GM23338 (cell line): Measurements from ENCODE around the gene NPB. TPM values are rescaled to one million over a fixed set of nuclear protein-coding genes. Genes with fewer than 3 reads are reported as not detected.

ENCODE experiments used
- ATAC-seq: fragments of 200-7000 bp; cut with Tn5 transposase; 3 replicates; pipeline ENCODE4 v1.9.1; 2020
- DNase-seq: peaks from one replicate; pipeline ENCODE4 v3.0.0-alpha.2; 2015; ENCODE audit warnings: low spot score
- H2AFZ ChIP-seq: fragments of 200-600 bp; sonication (generic); 2 replicates; pipeline ENCODE4 v1.8.0; 2016; ENCODE audit warnings: antibody characterized with exemption, mild to moderate bottlenecking, moderate library complexity
- H3F3A ChIP-seq: fragments of 200-600 bp; sonication (generic); replicated peaks from 2 replicates; pipeline ENCODE4 v1.8.0; 2017; ENCODE audit warnings: antibody characterized with exemption, mixed run types, low read depth
- H3K27ac ChIP-seq: fragments of 200-600 bp; sonication (generic); 2 replicates; pipeline ENCODE4 v1.6.1; 2016; ENCODE audit warnings: low read depth
- H3K27me3 ChIP-seq: fragments of 200-600 bp; sonication (generic); 2 replicates; pipeline ENCODE4 v1.8.0; 2016; ENCODE audit warnings: mild to moderate bottlenecking, mixed run types, moderate library complexity; ENCODE audit not compliant: insufficient read depth
- H3K36me3 ChIP-seq: fragments of 200-600 bp; sonication (generic); 2 replicates; pipeline ENCODE4 v1.8.0; 2016; ENCODE audit warnings: mild to moderate bottlenecking; ENCODE audit not compliant: insufficient read depth
- H3K4me1 ChIP-seq: fragments of 200-600 bp; sonication (generic); 2 replicates; pipeline ENCODE4 v1.8.0; 2016; ENCODE audit warnings: mild to moderate bottlenecking, moderate library complexity; ENCODE audit not compliant: insufficient read depth
- H3K4me2 ChIP-seq: fragments of 200-600 bp; sonication (generic); 2 replicates; pipeline ENCODE4 v1.7.1; 2017; ENCODE audit warnings: mixed run types
- H3K4me3 ChIP-seq: fragments of 200-600 bp; sonication (generic); 2 replicates; pipeline ENCODE4 v1.6.1; 2016; ENCODE audit warnings: mixed run types
- H3K79me2 ChIP-seq: fragments of 200-600 bp; sonication (generic); replicated peaks from 2 replicates; pipeline ENCODE4 v1.8.0; 2017; ENCODE audit warnings: mild to moderate bottlenecking; ENCODE audit not compliant: insufficient read depth
- H3K9me2 ChIP-seq: fragments of 200-600 bp; sonication (generic); 2 replicates; pipeline ENCODE4 v1.8.0; 2017; ENCODE audit not compliant: insufficient read depth
- H4K20me1 ChIP-seq: fragments of 200-600 bp; sonication (generic); replicated peaks from 2 replicates; pipeline ENCODE4 v1.8.0; 2017; ENCODE audit warnings: mild to moderate bottlenecking; ENCODE audit not compliant: insufficient read depth
- H3K27ac Mint-ChIP-seq: 2 replicates; pipeline ENCODE4 v1.8.0; 2020; ENCODE audit warnings: inconsistent platforms, mild to moderate bottlenecking, moderate library complexity, mixed read lengths
- H3K27me3 Mint-ChIP-seq: 3 replicates; pipeline ENCODE4 v1.8.0; 2022; ENCODE audit warnings: low read depth, mild to moderate bottlenecking, moderate library complexity, mixed read lengths, inconsistent platforms; ENCODE audit not compliant: insufficient read depth, poor library complexity
- H3K36me3 Mint-ChIP-seq: 3 replicates; pipeline ENCODE4 v1.8.0; 2021; ENCODE audit warnings: low read depth, mild to moderate bottlenecking, inconsistent platforms, moderate library complexity, mixed read lengths
- H3K4me1 Mint-ChIP-seq: 3 replicates; pipeline ENCODE4 v1.8.0; 2020; ENCODE audit warnings: mild to moderate bottlenecking, inconsistent platforms, mixed read lengths
- H3K4me3 Mint-ChIP-seq: 3 replicates; pipeline ENCODE4 v1.8.0; 2021; ENCODE audit warnings: moderate library complexity, mild to moderate bottlenecking, inconsistent platforms, mixed read lengths
- H3K9me3 Mint-ChIP-seq: 3 replicates; pipeline ENCODE4 v1.8.0; 2020; ENCODE audit warnings: moderate library complexity, mild to moderate bottlenecking, inconsistent platforms, mixed read lengths
- CREB1 ChIP-seq: fragments of 250-450 bp; sonication (Bioruptor Pico); IDR thresholded peaks from 2 replicates; pipeline ENCODE4 v1.5.0; 2020; ENCODE audit warnings: low read depth, mild to moderate bottlenecking, moderate library complexity
- EZH2 ChIP-seq: fragments of 200-600 bp; sonication (generic); IDR thresholded peaks from one replicate; pipeline ENCODE4 v1.8.0; 2017; ENCODE audit warnings: antibody characterized with exemption, mild to moderate bottlenecking, low read depth; ENCODE audit not compliant: unreplicated experiment
- EZH2phosphoT487 ChIP-seq: fragments of 200-600 bp; sonication (generic); IDR thresholded peaks from one replicate; pipeline ENCODE4 v1.8.1; 2018; ENCODE audit warnings: antibody characterized with exemption; ENCODE audit not compliant: unreplicated experiment
- JUNB ChIP-seq: IDR thresholded peaks from one replicate; pipeline ENCODE4 v1.6.1; 2016; ENCODE audit warnings: antibody characterized with exemption; ENCODE audit not compliant: unreplicated experiment
- POLR2AphosphoS5 ChIP-seq: IDR thresholded peaks from 2 replicates; pipeline ENCODE4 v1.6.1; 2016; ENCODE audit warnings: antibody characterized with exemption, low read depth
- STAT1 ChIP-seq: IDR thresholded peaks from one replicate; pipeline ENCODE4 v1.6.1; 2016; ENCODE audit warnings: antibody characterized with exemption; ENCODE audit not compliant: unreplicated experiment
- ZNF114 ChIP-seq: fragments of 250-450 bp; sonication (Bioruptor Pico); IDR thresholded peaks from 2 replicates; pipeline ENCODE4 v1.5.0; 2020; ENCODE audit warnings: mild to moderate bottlenecking, moderate library complexity
- ZNF331 ChIP-seq: fragments of 250-450 bp; sonication (Bioruptor Pico); IDR thresholded peaks from 2 replicates; pipeline ENCODE4 v1.5.0; 2020; ENCODE audit warnings: low read depth, mild to moderate bottlenecking, moderate library complexity
- polyA plus RNA-seq: library from polyadenylated mRNA; unstranded; fragments of >200 nt; fragmentation: Nextera tagmentation; extraction: Ambion mirVana; gene quantifications from 2 replicates; pipeline ENCODE4 v1.2.1, GENCODE V29; 2016
- total RNA-seq: library from RNA; depleted of rRNA; stranded (reverse); fragments of >200 nt; shearing (Covaris generic); gene quantifications from 2 replicates; pipeline ENCODE4 v1.2.3, GENCODE V29; 2014
- TF ChIP-seq, protein P1 (sequence below), 2 experiments: fragments of 200-600 bp in 1 of 2; sonication (generic) in 1 of 2; conservative IDR thresholded peaks; 2 replicates each; pipeline versions ENCODE4 v1.5.1 to v1.6.1; 2016 to 2017; ENCODE audit warnings: antibody characterized with exemption in 2 of 2, low read depth in 2 of 2, mild to moderate bottlenecking in 2 of 2, moderate library complexity in 1 of 2
- TF ChIP-seq, protein P2 (sequence below): fragments of 250-450 bp; sonication (Bioruptor Pico); IDR thresholded peaks from 2 replicates; pipeline ENCODE4 v1.5.0; 2020; ENCODE audit warnings: mild to moderate bottlenecking, moderate library complexity
- TF ChIP-seq, protein P3 (sequence below): IDR thresholded peaks from one replicate; pipeline ENCODE4 v1.6.1; 2018; ENCODE audit warnings: antibody characterized with exemption; ENCODE audit not compliant: unreplicated experiment

Gene NPB
- total and polyA plus RNA-seq, 2 experiments from 2014 or later: 3.6 to 3.8 TPM

DNA sequence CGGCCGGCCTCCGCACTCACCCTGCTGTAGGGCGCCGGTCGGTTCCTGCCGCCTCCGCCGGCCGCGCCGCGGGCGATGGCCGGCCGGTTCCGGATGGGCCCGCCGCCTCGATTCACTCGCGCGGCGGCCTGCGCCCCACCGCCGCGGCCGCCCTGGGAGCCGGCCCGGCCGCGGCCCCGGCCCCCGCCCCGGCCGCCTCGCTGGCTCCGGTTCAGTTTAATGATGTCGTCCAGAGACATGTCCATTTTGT lies 10.8 kb upstream of the NPB start:
- no peak for ATAC-seq
- H3K9me3 Mint-ChIP-seq: no peaks in the 10 kb centered on the region
- H3K27ac ChIP-seq: no peak overlapping the region

DNA sequence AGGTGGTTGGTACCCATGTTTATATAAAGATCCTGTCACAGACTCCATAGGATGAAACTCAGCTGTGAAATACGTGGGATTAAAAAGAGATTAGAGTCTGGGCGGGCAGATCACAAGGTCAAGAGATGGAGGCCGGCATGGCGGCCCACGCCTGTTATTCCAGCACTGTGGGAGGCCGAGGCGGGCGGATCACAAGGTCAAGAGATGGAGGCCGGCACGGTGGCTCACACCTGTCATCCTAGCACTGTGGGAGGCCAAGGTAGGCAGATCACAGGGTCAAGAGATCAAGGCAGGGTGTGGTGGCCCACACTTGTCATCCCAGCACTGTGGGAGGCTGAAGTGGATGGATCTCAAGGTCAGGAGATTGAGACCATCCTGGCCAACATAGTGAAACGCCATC lies 6.6 kb upstream of the NPB start:
- no peak overlapping the region for H3K4me3 ChIP-seq
- H3K4me1 ChIP-seq: peaks cover under 1% of the 10 kb centered on the region; the same call in 1 of the 2 replicates
- no peak overlapping the region for H2AFZ ChIP-seq
- DNase-seq (no peak), ATAC-seq (no peak)
- H3K27me3 ChIP-seq: peaks cover under 1% of the 10 kb centered on the region; the same call in 1 of the 2 replicates
- H3K36me3 ChIP-seq: peaks cover 27% of the 10 kb centered on the region; the same call in 1 of the 2 replicates
- Mint-ChIP-seq H3K4me3 (no peak overlapping the region), H3K4me1 (no peaks in the 10 kb centered on the region; the same call in 2 of the 3 replicates), H3K9me3 (no peaks in the 10 kb centered on the region), H3K27ac (no peak overlapping the region), H3K36me3 (peaks cover 49% of the 10 kb centered on the region), H3K27me3 (peaks cover 22% of the 10 kb centered on the region)
- H3K4me2 ChIP-seq: no peak overlapping the region
- H3K9me2 ChIP-seq: no peaks in the 10 kb centered on the region
- peaks cover 5% of the 10 kb centered on the region for H3F3A ChIP-seq
- 0 out of 2 replicates have a peak, but pooled peaks cover 7% of the 10 kb centered on the region for H4K20me1 ChIP-seq
- H3K79me2 ChIP-seq: peaks cover 24% of the 10 kb centered on the region
- H3K27ac ChIP-seq: no peak overlapping the region
- TF ChIP-seq ZNF114 (CRISPR knock-in tag) (no peak), JUNB (no peak), STAT1 (no peak), CREB1 (CRISPR knock-in tag) (no peak), EZH2 (no peak), EZH2phosphoT487 (no peak), POLR2AphosphoS5 (no peak)
- TF ChIP-seq, protein P1, sequence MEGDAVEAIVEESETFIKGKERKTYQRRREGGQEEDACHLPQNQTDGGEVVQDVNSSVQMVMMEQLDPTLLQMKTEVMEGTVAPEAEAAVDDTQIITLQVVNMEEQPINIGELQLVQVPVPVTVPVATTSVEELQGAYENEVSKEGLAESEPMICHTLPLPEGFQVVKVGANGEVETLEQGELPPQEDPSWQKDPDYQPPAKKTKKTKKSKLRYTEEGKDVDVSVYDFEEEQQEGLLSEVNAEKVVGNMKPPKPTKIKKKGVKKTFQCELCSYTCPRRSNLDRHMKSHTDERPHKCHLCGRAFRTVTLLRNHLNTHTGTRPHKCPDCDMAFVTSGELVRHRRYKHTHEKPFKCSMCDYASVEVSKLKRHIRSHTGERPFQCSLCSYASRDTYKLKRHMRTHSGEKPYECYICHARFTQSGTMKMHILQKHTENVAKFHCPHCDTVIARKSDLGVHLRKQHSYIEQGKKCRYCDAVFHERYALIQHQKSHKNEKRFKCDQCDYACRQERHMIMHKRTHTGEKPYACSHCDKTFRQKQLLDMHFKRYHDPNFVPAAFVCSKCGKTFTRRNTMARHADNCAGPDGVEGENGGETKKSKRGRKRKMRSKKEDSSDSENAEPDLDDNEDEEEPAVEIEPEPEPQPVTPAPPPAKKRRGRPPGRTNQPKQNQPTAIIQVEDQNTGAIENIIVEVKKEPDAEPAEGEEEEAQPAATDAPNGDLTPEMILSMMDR (conservative IDR thresholded peaks at IDR 0.05; ENCODE audit: low read depth in 2 of 2): no peak
- TF ChIP-seq, protein P2, sequence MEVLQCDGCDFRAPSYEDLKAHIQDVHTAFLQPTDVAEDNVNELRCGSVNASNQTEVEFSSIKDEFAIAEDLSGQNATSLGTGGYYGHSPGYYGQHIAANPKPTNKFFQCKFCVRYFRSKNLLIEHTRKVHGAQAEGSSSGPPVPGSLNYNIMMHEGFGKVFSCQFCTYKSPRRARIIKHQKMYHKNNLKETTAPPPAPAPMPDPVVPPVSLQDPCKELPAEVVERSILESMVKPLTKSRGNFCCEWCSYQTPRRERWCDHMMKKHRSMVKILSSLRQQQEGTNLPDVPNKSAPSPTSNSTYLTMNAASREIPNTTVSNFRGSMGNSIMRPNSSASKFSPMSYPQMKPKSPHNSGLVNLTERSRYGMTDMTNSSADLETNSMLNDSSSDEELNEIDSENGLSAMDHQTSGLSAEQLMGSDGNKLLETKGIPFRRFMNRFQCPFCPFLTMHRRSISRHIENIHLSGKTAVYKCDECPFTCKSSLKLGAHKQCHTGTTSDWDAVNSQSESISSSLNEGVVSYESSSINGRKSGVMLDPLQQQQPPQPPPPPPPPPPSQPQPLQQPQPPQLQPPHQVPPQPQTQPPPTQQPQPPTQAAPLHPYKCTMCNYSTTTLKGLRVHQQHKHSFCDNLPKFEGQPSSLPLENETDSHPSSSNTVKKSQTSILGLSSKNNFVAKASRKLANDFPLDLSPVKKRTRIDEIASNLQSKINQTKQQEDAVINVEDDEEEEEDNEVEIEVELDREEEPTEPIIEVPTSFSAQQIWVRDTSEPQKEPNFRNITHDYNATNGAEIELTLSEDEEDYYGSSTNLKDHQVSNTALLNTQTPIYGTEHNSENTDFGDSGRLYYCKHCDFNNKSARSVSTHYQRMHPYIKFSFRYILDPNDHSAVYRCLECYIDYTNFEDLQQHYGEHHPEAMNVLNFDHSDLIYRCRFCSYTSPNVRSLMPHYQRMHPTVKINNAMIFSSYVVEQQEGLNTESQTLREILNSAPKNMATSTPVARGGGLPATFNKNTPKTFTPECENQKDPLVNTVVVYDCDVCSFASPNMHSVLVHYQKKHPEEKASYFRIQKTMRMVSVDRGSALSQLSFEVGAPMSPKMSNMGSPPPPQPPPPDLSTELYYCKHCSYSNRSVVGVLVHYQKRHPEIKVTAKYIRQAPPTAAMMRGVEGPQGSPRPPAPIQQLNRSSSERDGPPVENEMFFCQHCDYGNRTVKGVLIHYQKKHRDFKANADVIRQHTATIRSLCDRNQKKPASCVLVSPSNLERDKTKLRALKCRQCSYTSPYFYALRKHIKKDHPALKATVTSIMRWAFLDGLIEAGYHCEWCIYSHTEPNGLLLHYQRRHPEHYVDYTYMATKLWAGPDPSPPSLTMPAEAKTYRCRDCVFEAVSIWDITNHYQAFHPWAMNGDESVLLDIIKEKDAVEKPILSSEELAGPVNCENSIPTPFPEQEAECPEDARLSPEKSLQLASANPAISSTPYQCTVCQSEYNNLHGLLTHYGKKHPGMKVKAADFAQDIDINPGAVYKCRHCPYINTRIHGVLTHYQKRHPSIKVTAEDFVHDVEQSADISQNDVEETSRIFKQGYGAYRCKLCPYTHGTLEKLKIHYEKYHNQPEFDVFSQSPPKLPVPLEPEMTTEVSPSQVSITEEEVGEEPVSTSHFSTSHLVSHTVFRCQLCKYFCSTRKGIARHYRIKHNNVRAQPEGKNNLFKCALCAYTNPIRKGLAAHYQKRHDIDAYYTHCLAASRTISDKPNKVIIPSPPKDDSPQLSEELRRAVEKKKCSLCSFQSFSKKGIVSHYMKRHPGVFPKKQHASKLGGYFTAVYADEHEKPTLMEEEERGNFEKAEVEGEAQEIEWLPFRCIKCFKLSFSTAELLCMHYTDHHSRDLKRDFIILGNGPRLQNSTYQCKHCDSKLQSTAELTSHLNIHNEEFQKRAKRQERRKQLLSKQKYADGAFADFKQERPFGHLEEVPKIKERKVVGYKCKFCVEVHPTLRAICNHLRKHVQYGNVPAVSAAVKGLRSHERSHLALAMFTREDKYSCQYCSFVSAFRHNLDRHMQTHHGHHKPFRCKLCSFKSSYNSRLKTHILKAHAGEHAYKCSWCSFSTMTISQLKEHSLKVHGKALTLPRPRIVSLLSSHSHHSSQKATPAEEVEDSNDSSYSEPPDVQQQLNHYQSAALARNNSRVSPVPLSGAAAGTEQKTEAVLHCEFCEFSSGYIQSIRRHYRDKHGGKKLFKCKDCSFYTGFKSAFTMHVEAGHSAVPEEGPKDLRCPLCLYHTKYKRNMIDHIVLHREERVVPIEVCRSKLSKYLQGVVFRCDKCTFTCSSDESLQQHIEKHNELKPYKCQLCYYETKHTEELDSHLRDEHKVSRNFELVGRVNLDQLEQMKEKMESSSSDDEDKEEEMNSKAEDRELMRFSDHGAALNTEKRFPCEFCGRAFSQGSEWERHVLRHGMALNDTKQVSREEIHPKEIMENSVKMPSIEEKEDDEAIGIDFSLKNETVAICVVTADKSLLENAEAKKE (CRISPR knock-in tag): no peak
- TF ChIP-seq, protein P3, sequence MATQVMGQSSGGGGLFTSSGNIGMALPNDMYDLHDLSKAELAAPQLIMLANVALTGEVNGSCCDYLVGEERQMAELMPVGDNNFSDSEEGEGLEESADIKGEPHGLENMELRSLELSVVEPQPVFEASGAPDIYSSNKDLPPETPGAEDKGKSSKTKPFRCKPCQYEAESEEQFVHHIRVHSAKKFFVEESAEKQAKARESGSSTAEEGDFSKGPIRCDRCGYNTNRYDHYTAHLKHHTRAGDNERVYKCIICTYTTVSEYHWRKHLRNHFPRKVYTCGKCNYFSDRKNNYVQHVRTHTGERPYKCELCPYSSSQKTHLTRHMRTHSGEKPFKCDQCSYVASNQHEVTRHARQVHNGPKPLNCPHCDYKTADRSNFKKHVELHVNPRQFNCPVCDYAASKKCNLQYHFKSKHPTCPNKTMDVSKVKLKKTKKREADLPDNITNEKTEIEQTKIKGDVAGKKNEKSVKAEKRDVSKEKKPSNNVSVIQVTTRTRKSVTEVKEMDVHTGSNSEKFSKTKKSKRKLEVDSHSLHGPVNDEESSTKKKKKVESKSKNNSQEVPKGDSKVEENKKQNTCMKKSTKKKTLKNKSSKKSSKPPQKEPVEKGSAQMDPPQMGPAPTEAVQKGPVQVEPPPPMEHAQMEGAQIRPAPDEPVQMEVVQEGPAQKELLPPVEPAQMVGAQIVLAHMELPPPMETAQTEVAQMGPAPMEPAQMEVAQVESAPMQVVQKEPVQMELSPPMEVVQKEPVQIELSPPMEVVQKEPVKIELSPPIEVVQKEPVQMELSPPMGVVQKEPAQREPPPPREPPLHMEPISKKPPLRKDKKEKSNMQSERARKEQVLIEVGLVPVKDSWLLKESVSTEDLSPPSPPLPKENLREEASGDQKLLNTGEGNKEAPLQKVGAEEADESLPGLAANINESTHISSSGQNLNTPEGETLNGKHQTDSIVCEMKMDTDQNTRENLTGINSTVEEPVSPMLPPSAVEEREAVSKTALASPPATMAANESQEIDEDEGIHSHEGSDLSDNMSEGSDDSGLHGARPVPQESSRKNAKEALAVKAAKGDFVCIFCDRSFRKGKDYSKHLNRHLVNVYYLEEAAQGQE: no peak

More for the DNA sequence above, 10.8 kb upstream of the NPB start:
- H3K4me3 Mint-ChIP-seq: peak overlapping the region; percentile 91
- Histone ChIP-seq H3K9me2 (no peaks in the 10 kb centered on the region), H4K20me1 (peaks cover 15% of the 10 kb centered on the region; the same call in 1 of the 2 replicates), H3K27me3 (no peaks in the 10 kb centered on the region), H2AFZ (no peak overlapping the region), H3K79me2 (peaks cover 58% of the 10 kb centered on the region), H3F3A (peaks cover 24% of the 10 kb centered on the region), H3K36me3 (peaks cover 44% of the 10 kb centered on the region), H3K4me2 (peak overlapping the region; percentile 96), H3K4me1 (peaks cover 8% of the 10 kb centered on the region; the same call in 1 of the 2 replicates), H3K4me3 (peak overlapping the region; percentile 95)
- H3K4me1 Mint-ChIP-seq: peaks cover 4% of the 10 kb centered on the region; the same call in 1 of the 3 replicates
- DNase-seq: no peak
- peaks cover 33% of the 10 kb centered on the region for H3K27me3 Mint-ChIP-seq
- H3K36me3 Mint-ChIP-seq: peaks cover 64% of the 10 kb centered on the region
- TF ChIP-seq STAT1 (no peak), ZNF331 (CRISPR knock-in tag) (no peak), EZH2 (no peak)
- peak overlapping the region; percentile 99 for H3K27ac Mint-ChIP-seq
